LHCN-M2 (cell line): ENCODE data around the gene AANAT. TPM values are rescaled to one million over a fixed set of nuclear protein-coding genes. Genes with fewer than 3 reads are reported as not detected.
A peak's percentile ranks its signal among the peaks of the same experiment; 100 is the strongest.
"Not testable (repeated sequence)": the region's sequence is repeated elsewhere in the genome, so short reads cannot be mapped to it uniquely, and the experiment has no call there.

Experiments used
- DNase-seq: peaks from one replicate; pipeline ENCODE4 v3.0.0-alpha.2; 2012; ENCODE audit warnings: low read depth
- total RNA-seq: library from RNA; depleted of rRNA; stranded (reverse); fragments of >200 nt; gene quantifications from 2 replicates; pipeline ENCODE4 v1.2.3, GENCODE V29; 2014; rRNA removed

Gene AANAT
- total RNA-seq, 1 experiment from 2014 or later, result not detected

- DNase-seq, result peak; percentile 65
These were observed 39.3 kb downstream of the AANAT start for GRCh38 chr17:76506408-76507345.

DNA sequence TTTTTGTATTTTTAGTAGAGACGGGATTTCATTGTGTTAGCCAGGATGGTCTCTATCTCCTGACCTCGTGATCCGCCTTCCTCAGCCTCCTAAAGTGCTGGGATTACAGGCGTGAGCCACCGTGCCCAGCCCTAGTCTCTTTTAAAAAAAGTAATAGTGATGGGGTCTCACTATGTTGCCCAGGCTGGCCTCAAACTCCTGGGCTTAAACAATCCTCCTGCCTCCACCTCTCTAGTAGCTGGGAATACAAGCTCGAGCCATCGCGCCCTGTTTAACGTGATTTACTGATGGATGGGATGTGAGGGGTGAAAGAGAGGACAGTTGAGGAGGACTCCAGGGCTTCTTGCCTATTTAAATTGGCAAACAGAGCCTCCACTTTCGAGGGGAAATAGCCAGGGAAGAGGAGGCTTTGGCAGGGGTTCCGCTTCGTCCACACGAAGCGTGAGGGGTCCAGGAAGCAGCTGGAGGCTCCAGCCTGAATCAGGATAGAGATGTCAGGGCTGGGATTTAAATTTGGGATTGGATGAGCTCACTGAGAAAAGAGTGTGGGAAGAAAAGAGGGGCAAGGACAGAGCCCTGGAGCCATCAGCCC, 41.2 kb downstream of the AANAT start:
- DNase-seq, result not testable (repeated sequence)

GRCh38 chr17:76510831-76511244, 43.4 kb downstream of the AANAT start:
- DNase-seq, result no peak

GRCh38 chr17:76511668-76512365, 44.4 kb downstream of the AANAT start:
- no peak for DNase-seq

GRCh38 chr17:76512366-76513305, 45.2 kb downstream of the AANAT start:
- no peak for DNase-seq

GRCh38 chr17:76513306-76513692, 45.9 kb downstream of the AANAT start:
- DNase-seq, result no peak

DNA sequence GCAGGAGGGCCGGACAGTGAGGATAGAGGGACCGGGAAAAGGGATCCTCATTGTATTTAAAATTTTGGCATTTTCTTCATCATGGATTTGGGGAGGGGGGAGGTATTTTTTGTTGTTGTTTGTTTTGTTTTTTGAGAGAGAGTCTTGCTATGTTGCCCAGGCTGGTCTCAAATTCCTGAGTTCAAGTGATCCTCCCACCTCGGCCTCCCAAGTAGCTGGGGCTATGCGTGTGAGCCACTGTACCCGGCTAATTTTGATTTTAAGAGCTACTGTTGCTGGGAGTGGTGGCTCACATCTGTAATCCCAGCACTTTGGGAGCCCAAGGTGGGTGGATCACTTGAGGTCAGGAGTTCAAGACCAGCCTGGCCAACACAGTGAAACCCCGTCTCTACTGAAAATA, 47.0 kb downstream of the AANAT start:
- DNase-seq, result not testable (repeated sequence)

DNA sequence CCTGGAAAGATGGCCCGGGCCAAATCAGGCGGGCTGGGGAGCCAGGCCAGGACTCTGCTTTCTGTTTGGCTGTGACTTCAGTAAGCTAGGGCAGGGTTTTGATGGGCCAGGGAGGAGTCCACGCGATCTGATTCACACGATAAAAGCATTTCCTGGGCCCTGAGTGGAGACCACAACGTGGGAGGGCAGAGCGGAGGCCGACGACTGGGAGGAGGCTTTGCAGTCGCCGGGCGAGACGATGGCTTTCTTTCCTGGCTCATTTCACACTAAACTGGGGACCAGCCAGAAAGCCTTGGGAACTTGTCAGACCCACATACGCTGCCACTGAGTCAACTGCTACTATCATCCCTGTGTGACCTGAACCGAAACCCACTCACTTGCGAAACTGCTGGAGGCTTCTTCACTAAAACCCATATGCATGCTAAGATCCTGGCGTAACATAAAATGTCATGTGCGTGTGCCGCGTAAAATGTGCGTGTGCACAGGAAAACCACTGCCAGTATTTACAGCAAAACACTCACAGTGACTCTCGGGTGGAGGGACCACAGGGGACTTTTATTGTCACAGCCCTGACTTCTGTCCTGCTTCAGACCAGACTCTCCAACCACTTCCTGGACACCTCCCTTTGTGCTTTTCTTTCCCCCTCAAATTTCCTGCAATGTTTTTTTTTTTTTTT, 48.0 kb downstream of the AANAT start:
- peak; percentile 78 for DNase-seq

- no peak for DNase-seq
These were observed 50.2 kb downstream of the AANAT start for GRCh38 chr17:76517638-76518038.

DNA sequence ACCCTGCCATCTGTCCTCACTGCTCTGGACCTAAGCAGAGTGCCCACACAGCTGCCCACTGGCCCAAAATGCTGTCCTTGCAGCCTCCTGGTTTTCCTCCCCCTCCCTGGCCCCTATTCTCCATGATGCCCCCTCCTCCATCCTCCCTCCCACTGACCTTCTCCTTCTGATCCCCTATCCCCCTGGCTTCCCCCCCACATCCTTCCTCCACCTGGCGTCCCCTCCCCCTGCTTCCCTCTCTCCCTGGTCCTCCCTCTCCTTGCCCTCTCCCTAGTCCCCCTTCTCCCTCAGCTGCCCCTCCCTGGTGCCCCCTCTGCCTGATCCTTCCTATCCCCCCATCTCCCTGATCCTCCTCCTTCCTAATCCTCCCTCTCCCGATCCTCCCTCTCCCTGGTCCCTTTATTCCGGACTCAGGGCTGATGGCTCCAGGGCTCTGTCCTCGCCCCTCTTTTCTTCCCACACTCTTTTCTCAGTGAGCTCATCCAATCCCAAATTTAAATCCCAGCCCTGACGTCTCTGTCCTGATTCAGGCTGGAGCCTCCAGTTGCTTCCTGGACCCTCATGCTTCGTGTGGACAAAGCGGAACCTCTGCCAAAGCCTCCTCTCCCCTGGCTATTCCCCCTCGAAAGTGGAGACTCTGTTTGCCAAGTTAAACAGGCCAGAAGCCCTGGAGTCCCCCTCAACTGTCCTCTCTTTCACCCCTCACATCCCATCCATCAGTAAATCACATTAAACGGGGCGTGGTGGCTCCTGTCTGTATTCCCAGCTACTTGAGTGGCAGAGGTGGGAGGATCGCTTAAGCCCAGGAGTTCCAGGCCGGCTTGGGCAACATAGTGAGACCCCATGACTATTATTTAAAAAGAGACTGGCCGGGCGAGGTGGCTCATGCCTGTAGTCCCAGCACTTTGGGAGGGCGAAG, 51.9 kb downstream of the AANAT start:
- DNase-seq, result no peak

Other genes starting within 250 kb of the AANAT start
- gene RNF157, start 227.1 kb upstream of the AANAT start, total RNA-seq, result 2.8 and 3.0 TPM in 2 replicates
- 8.7 and 9.0 TPM in 2 replicates for gene UBALD2, start 202.3 kb upstream of the AANAT start, total RNA-seq
- gene QRICH2, start 159.3 kb upstream of the AANAT start, total RNA-seq, result 1.4 and 2.6 TPM in 2 replicates
- gene PRPSAP1, start 113.7 kb upstream of the AANAT start, total RNA-seq, result 35.6 and 47.8 TPM in 2 replicates
- gene SPHK1, start 83.0 kb upstream of the AANAT start, total RNA-seq, result 28.4 and 32.8 TPM in 2 replicates
- 12.7 and 15.7 TPM in 2 replicates for gene UBE2O, start 14.5 kb upstream of the AANAT start, total RNA-seq
- 12.2 and 17.6 TPM in 2 replicates for gene RHBDF2, start 33.8 kb downstream of the AANAT start, total RNA-seq
- 3.3 and 3.7 TPM in 2 replicates for gene CYGB, start 70.1 kb downstream of the AANAT start, total RNA-seq
- gene PRCD, start 72.4 kb downstream of the AANAT start, total RNA-seq, result 0.06 and 0.86 TPM in 2 replicates
- 0.34 and 1.2 TPM in 2 replicates for gene ST6GALNAC2, start 118.3 kb downstream of the AANAT start, total RNA-seq
- not detected in 2 replicates for gene ST6GALNAC1, start 176.2 kb downstream of the AANAT start, total RNA-seq
- 470 and 568 TPM in 2 replicates for gene MXRA7, start 243.4 kb downstream of the AANAT start, total RNA-seq